ENCODE measurements around the gene MX2.

DNA sequence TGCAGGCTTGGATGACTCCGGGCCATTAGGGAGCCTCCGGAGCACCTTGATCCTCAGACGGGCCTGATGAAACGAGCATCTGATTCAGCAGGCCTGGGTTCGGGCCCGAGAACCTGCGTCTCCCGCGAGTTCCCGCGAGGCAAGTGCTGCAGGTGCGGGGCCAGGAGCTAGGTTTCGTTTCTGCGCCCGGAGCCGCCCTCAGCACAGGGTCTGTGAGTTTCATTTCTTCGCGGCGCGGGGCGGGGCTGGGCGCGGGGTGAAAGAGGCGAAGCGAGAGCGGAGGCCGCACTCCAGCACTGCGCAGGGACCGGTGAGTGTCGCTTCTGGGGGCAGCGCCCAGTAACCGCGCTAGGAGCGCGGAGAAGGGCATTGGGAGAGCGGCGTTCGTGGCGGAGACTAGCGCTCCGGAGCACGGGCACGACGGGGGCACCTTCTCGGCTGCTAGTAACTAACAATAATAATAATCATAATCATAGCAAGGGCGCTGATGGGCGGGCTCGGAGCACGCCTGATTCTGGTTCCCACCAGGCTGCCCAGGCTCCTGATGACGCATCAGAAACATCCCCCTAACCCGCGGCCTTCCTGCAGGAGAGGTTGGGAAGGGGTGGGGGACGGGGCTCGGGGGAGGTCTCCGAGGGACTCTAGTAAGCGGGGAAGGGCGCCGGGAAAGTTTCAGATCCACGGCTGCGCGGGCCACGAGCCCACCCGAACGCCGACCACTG lies 64.3 kb downstream of the MX2 start, which contains the start of gene MX1:
- TF ChIP-seq ZNF585B (tag by site-specific recombination; IDR thresholded peaks at IDR 0.05) (no peak), ZNF133 (tag by site-specific recombination; IDR thresholded peaks at IDR 0.05) (no peak)
- TF ChIP-seq, protein P1, sequence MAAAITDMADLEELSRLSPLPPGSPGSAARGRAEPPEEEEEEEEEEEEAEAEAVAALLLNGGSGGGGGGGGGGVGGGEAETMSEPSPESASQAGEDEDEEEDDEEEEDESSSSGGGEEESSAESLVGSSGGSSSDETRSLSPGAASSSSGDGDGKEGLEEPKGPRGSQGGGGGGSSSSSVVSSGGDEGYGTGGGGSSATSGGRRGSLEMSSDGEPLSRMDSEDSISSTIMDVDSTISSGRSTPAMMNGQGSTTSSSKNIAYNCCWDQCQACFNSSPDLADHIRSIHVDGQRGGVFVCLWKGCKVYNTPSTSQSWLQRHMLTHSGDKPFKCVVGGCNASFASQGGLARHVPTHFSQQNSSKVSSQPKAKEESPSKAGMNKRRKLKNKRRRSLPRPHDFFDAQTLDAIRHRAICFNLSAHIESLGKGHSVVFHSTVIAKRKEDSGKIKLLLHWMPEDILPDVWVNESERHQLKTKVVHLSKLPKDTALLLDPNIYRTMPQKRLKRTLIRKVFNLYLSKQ (tag by site-specific recombination; IDR thresholded peaks at IDR 0.05; ENCODE audit: borderline replicate concordance), result no peak
- TF ChIP-seq, protein P2, sequence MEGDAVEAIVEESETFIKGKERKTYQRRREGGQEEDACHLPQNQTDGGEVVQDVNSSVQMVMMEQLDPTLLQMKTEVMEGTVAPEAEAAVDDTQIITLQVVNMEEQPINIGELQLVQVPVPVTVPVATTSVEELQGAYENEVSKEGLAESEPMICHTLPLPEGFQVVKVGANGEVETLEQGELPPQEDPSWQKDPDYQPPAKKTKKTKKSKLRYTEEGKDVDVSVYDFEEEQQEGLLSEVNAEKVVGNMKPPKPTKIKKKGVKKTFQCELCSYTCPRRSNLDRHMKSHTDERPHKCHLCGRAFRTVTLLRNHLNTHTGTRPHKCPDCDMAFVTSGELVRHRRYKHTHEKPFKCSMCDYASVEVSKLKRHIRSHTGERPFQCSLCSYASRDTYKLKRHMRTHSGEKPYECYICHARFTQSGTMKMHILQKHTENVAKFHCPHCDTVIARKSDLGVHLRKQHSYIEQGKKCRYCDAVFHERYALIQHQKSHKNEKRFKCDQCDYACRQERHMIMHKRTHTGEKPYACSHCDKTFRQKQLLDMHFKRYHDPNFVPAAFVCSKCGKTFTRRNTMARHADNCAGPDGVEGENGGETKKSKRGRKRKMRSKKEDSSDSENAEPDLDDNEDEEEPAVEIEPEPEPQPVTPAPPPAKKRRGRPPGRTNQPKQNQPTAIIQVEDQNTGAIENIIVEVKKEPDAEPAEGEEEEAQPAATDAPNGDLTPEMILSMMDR (tag by site-specific recombination; IDR thresholded peaks at IDR 0.05), result no peak
